RCC 7860 (cell line): ENCODE results near the gene SOST.

Source experiments
- DNase-seq: peaks from one replicate; pipeline ENCODE4 v3.0.0-alpha.2; 2015; ENCODE audit warnings: low spot score
- FAIRE-seq: peaks from 2 replicates; lab custom pipeline; 2012; peaks lifted over from hg19 to GRCh38; lab: Jason Lieb, UNC

Gene SOST

DNA sequence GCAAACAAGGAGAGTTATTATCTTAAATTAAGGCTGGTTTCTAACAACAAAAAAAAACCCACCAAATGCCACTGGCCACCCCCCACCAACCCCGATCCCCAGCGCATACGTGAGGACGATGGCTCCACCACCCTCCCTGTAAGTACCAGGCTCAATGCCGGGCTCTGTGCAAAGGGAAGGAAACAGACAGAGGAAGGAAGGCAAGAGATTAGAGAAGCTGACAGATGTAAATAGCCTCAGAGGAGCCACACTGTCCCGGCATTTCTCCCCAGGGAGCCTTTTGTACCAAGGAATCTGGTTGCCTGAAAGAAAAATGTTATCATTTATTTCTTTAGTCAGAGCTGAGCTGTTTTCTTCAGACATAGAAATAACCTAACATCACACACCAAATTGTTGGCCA, 13.1 kb downstream of the SOST start:
- no peak for DNase-seq
- no peak for FAIRE-seq

- DNase-seq (no peak), FAIRE-seq (no peak)
Observed at GRCh38 chr17:43741636-43742035, 17.0 kb downstream of the SOST start.

DNA sequence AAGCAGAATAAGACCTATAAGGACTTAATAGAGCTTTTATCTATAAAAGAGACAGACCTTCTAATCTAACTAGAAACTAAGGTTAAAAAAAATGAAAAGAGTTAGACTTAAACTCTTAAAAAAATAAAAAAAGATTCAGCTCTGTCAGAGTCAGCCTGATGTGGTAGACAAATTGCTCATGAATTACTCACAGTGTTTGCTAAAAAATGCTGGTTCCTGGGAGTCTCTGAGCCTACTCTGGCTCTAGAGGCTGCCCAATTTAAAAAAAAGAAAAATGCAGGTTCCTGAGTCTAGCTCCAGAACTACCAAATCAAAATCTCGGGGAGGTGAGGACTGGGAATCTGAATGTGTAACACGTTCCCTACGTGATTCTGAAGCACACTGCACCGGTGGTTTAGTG, 18.1 kb downstream of the SOST start:
- FAIRE-seq (peak; percentile 67), DNase-seq (peak; percentile 67)

- DNase-seq, result no peak
- FAIRE-seq, result no peak
Observed at GRCh38 chr17:43737722-43738121, 20.9 kb downstream of the SOST start.

GRCh38 chr17:43736389-43736788, 22.2 kb downstream of the SOST start:
- DNase-seq (no peak), FAIRE-seq (no peak)

DNA sequence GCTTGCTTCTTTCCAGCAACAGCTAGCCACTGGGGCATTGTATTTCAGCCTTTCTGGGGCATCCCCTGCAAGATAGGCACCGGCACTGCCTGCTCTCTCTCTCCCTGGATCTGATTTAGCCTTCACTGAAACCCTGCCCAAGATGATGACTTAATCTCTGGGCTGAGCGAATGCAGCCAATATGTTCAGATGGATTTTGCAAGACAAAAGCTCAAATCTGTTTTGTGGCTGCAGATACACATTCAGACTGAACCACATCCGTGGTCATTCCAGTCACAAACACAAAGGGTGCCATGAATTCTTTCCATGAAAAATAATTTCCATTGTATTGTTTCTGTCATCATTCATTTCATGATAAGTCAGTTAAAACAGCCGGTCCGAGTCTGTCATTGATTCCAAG, 24.2 kb downstream of the SOST start:
- DNase-seq (peak; percentile 33), FAIRE-seq (no peak)

GRCh38 chr17:43733956-43734355, 24.6 kb downstream of the SOST start:
- peak; percentile 7 for DNase-seq
- FAIRE-seq, result no peak

- DNase-seq, result peak; percentile 93
- FAIRE-seq, result peak; percentile 88
Observed at GRCh38 chr17:43732958-43733357, 25.6 kb downstream of the SOST start.

GRCh38 chr17:43728081-43728480, 30.5 kb downstream of the SOST start:
- FAIRE-seq (no peak), DNase-seq (no peak)

DNA sequence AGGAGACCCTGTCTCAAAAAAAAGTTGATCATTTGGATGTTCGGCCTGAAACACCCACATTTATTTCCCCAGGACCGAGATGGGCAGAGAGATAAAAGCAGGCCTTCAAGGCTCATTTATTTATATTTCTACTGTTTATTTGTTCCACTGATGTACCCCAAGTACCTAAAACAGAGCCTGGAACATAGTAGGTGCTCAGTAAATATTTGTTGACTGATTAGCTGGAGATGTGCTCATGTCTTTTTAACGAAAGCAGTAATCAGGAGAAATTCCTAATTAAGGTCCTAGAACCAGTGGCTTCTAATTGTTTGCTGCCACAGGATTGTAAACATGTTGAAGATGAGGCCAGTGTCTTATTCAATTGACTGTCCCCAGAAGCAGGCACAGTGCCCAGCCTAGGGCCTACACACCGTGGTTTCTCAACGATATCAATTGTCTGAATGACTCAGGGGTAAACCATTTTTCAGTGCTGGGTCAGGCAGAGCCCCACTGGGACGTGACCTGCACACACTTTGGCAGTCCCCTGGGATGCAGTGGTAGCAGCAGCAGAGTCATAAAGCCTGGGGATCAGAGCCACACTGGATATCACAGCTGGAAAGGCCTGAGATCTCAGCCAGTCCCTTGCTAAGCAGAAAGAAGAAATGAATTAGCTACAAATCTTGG, 34.8 kb downstream of the SOST start:
- peak; percentile 94 for DNase-seq
- peak; percentile 92 for FAIRE-seq

DNA sequence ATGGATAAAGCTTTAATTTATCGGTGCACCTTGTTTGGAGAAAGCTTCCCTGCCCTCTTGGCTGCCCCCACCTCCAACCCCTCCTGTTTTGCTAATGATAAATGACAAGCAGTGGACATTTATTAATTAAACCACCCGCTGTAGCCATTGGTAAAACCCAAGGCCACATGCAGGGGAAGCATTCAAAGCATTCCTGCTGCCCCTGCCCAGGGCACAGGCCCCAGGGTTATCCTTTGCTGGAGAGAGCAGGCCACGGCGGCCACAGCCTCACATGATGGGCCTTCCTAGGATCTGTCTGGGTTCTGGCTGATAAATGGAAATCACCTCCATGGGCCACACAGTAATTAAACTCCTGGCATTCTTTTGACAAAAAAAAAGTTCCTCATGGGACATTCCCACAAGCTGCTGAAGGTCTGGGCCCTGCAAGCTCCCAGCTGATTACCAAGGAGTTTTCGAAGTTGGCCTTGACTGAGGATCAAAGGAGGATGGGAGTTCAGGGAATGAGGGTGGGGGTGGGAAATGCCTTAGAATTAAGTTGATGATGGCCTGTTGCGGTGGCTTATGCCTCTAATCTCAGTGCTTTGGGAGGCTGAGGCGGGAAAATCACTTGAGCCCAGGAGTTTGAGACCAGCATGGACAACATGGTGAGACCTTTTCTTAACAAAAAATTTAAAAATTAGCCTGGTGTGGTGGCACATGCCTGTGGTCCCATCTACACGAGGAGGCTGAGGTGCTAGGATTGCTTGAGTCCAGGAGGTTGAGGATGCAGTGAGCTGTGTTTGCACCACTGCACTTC, 35.5 kb downstream of the SOST start:
- no peak for DNase-seq
- no peak for FAIRE-seq

DNA sequence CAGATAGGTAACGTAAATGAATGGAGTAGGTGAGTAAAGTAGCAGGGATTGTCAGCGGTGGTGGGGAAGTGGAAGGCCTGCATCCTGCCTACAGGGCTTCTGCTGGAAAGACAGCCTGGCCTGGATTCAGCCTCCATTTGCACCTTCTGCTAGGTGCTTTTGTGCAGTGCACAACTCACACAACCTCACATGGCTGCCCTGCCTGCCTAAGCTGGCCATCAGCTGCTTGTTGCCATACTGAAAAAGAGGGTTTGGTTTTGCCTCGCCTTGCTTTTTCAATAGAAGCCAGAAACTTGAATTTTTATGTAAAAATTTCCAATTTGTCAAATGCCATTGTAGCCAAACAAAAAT, 36.3 kb downstream of the SOST start:
- DNase-seq, result no peak
- FAIRE-seq, result no peak

GRCh38 chr17:43721537-43722268, 36.9 kb downstream of the SOST start:
- no peak for DNase-seq
- FAIRE-seq, result no peak

- DNase-seq (no peak), FAIRE-seq (no peak)
Observed at GRCh38 chr17:43720311-43721060, 38.1 kb downstream of the SOST start.

GRCh38 chr17:43719578-43719977, 39.0 kb downstream of the SOST start:
- no peak for DNase-seq
- FAIRE-seq, result no peak

GRCh38 chr17:43718544-43718943, 40.0 kb downstream of the SOST start:
- no peak for DNase-seq
- FAIRE-seq, result no peak

DNA sequence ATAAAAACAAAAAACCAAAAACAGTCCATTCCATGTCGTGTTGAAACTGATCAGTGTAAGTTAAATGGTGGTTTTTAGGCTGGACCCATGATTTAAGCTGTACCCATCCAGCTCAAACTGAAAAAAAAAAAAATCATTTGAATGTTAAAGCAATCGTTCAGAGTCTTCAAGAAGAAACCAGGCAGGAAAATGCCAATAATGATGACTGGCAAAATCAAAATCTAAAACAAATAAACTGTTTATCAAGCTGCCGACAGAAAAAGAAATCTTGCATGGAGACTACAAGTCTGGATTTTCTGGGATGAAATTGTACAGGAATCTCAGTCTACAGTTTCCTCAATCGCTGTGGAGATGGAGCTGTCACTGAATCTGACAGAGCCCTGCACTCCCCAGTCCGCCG, 40.7 kb downstream of the SOST start:
- DNase-seq, result no peak
- no peak for FAIRE-seq

- FAIRE-seq (peak; percentile 87), DNase-seq (peak; percentile 93)
Observed at GRCh38 chr17:43714465-43715149, 44.0 kb downstream of the SOST start.

DNA sequence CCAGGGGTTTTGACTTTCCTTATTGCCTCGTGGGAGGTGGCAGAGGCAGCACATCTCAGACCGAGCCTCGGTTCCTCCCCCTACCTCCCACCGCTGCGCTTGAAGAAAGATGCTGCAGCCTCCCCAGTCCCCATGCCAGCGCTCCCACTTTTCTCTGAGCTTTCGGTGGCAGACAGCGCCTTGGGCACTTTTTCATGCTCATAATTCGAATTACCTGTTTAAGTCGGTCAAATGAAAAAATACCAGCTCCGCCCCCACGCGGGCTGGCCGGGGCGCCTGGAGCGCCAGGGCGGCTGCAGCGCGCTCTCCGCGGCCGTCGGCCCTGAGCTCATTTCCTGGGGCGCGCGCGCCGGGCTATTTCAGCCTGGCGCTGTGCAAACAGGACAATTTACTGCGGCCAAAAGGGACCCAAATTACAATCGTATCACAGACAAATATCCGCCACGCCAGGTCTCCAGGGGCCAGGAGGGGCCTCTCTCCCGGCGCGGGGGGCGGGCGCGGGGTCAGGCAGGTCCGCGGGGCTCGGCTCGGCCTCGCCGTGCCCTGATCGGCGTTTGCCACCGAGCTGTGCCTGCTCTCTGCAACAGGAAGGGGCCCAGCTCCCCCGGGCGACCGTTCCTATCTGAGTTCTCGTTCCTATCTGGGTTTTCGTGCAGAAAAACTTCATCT, 45.0 kb downstream of the SOST start:
- FAIRE-seq, result no peak
- DNase-seq, result no peak

DNA sequence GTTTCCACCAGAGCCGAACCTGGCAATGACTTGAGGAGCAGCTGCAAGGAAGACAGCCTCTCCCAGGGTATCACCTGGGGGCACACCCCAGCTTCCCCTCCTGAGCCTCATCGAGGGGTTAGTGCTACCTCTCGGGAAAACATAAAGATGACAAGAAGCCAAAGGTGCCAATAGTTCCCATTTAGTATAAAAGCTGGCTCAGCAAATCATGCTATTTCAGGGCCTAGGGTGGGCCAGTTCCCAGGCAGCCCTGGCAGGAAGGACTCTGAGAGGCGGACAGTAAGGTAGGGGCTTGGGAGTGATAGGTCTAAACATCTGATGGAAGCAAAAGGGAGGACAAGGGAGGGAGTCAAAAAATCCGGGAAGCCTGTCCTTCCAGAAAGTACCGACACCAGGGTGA, 46.2 kb downstream of the SOST start:
- no peak for DNase-seq
- no peak for FAIRE-seq
